Measurements from ENCODE around the gene SLC2A6.

Gene SLC2A6

DNA sequence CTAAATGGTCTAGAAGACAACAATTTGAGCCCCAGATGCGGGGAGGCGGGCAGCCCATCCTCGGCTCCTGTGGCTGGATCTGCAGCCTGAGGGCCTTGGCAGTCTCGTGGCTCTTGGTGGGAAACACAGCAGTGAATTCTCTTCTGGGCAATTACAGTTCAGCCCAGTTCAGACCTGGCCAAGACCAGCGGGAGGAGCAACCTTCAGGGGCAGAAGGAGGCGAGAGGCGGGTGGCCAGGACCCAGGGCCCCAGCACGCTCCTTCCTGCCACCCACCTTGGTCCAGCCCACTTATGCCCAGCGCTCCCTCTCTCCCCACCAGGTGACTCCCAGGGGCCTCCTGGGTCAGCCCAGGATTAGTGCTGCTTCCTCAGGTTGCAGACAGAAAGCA lies 38.1 kb upstream of the SLC2A6 start:
- Mint-ChIP-seq H3K4me1 (peaks cover 50% of the 10 kb centered on the region), H3K4me3 (no peak overlapping the region)

DNA sequence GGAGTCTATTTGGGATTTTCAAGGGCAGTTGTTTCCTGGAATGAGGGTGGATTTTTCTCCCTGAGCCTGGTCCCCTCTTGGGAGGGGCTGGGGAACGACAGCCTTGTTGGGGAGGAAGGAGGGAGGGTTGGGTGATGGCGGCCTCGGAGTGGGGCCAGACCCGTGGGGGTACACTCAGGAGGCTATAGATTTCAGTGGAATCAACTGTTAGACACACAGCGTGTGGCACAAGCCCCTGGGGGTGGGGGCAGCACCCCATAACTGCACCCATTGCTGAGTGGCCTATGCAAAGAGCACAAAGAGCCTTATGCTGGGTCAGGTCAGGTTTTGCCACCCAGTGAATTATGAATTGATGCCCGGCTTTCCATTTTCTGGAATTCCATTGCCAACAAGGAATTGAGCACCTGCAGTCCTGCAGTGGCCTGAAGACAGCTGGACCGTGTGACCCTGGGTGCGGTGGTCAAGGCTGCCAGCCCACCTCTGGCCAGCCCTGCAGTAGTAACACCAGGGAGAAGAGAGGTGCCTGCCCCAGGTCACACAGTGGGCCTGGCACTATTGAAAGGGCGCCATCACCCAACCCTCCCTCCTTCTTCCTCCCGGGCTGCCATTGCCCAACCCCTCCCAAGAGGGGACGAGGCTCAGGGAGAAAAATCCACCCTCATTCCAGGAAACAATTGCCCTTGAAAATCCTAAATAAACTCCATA lies 37.5 kb upstream of the SLC2A6 start:
- H3K4me3 Mint-ChIP-seq, result no peak overlapping the region
- H3K27ac Mint-ChIP-seq, result peak overlapping the region; percentile 55 to 93 (median 93)
- TF ChIP-seq, protein P1, sequence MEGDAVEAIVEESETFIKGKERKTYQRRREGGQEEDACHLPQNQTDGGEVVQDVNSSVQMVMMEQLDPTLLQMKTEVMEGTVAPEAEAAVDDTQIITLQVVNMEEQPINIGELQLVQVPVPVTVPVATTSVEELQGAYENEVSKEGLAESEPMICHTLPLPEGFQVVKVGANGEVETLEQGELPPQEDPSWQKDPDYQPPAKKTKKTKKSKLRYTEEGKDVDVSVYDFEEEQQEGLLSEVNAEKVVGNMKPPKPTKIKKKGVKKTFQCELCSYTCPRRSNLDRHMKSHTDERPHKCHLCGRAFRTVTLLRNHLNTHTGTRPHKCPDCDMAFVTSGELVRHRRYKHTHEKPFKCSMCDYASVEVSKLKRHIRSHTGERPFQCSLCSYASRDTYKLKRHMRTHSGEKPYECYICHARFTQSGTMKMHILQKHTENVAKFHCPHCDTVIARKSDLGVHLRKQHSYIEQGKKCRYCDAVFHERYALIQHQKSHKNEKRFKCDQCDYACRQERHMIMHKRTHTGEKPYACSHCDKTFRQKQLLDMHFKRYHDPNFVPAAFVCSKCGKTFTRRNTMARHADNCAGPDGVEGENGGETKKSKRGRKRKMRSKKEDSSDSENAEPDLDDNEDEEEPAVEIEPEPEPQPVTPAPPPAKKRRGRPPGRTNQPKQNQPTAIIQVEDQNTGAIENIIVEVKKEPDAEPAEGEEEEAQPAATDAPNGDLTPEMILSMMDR (IDR thresholded peaks at IDR 0.05; ENCODE audit: unreplicated experiment in 3 of 3), result no peak
- peaks cover 45% of the 10 kb centered on the region for H3K4me1 Mint-ChIP-seq
- no peaks in the 10 kb centered on the region for H3K27me3 Mint-ChIP-seq (ENCODE audit: low read depth)
- H3K9me3 Mint-ChIP-seq, result no peaks in the 10 kb centered on the region
- H3K36me3 Mint-ChIP-seq (ENCODE audit: low read depth), result no peaks in the 10 kb centered on the region

More for the DNA sequence above, 38.1 kb upstream of the SLC2A6 start:
- TF ChIP-seq, protein P1 (IDR thresholded peaks at IDR 0.05; ENCODE audit: unreplicated experiment in 3 of 3), result no peak
- no peaks in the 10 kb centered on the region for H3K27me3 Mint-ChIP-seq (ENCODE audit: low read depth)
- H3K36me3 Mint-ChIP-seq (ENCODE audit: low read depth), result no peaks in the 10 kb centered on the region
- peak overlapping the region in 1 of 3 experiments; percentile 45 for H3K27ac Mint-ChIP-seq
- H3K9me3 Mint-ChIP-seq, result no peaks in the 10 kb centered on the region

DNA sequence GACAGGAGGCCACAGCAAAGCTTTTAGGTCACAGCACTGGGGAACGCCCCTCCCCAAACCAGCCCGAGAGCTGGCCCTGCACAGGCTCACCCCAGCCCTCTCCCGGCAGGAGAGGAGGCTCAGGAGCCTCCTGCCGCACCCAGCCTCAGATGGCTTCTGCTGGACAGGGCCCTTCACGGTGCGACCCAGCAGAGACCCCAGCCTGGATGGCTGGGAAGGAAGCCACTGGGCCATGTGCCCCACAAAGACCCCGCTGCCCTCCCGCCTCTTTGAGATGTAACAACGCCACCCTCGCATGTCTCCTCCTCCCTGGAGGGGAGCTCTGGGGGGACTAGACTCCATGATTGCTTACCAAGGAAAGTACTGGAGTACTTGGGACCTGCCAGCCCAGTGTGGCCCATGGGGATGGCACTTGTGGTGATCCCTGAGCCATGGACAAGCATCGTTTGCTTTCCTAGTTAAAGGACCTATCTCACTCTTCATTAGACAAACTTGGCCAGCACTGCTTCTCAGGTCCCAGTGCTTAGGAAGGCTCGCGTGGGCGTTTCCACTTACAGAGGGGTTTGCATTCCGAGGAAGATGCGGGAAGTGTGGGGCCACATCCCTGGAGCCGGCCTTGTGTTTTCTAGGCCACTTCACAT lies 36.8 kb upstream of the SLC2A6 start:
- H3K36me3 Mint-ChIP-seq (ENCODE audit: low read depth), result no peaks in the 10 kb centered on the region
- H3K4me3 Mint-ChIP-seq, result peak overlapping the region in 1 of 3 experiments; percentile 40
- H3K27me3 Mint-ChIP-seq (ENCODE audit: low read depth), result no peaks in the 10 kb centered on the region
- H3K4me1 Mint-ChIP-seq, result peaks cover 40% of the 10 kb centered on the region
- no peaks in the 10 kb centered on the region for H3K9me3 Mint-ChIP-seq
- H3K27ac Mint-ChIP-seq, result peak overlapping the region; percentile 55 to 93 (median 93)
- TF ChIP-seq, protein P1 (IDR thresholded peaks at IDR 0.05; ENCODE audit: unreplicated experiment in 3 of 3), result no peak

DNA sequence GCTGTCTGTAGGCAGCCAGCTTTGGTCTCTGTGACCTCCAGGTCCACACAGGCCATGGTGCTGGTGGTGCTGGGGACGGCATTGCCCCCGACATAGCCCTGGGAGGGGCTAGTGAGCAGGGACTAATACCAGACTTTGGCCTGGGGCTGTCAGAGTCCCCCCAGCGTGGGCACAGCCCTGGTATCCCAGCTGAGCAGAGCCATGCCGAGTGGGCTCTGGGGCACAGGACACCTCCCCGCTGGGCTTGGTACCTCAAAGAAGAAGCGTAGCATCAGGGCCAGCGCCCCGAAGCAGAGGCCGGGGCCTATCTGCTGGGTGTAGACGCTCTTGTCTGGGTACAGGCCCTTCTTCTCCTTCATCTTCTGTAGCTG lies 36.3 kb upstream of the SLC2A6 start:
- Mint-ChIP-seq H3K4me3 (no peak overlapping the region), H3K27me3 (ENCODE audit: low read depth) (no peaks in the 10 kb centered on the region), H3K9me3 (no peaks in the 10 kb centered on the region), H3K36me3 (ENCODE audit: low read depth) (no peaks in the 10 kb centered on the region), H3K4me1 (peaks cover 44% of the 10 kb centered on the region), H3K27ac (peak overlapping the region in 1 of 3 experiments; percentile 60)
- TF ChIP-seq, protein P1 (IDR thresholded peaks at IDR 0.05; ENCODE audit: unreplicated experiment in 3 of 3), result no peak

DNA sequence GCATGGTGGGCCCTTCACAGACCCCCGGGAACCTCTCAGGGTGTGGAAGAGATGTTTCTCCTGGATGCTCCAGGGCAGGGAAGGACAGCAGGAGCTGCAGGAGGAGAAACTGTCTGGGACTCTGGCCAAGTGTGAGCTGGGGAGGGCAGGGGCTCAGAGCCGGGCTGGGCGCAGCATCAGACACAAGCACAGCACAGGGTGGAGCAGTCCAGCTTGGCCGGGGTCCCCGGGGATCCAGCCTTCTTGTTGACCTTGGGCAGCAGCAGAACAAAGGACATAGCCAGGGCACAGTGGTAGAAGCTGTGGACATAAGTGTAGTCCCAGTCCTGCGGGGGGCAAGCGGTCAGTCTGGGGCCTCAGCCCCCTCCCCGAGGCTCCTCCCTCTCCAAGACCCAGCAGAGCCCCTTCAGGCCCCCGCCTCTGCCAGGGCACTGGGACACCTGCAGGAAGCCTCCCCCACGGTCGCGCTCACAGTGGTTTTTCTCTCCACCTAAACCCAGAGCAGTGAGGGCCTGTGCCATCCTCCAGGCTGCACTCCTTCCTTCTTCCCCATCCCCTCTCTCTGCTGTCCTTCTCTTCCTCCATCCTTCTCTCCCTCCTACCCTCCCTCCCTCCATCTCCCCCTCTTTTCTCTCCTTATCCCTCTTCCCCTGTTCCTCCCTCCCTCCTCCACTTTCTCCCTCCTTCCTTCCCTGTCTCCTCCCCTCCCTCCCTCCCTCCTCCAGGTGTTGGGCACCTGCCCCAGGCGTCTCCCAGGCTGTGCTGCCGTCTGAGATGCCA lies 35.8 kb upstream of the SLC2A6 start:
- TF ChIP-seq, protein P1 (IDR thresholded peaks at IDR 0.05; ENCODE audit: unreplicated experiment in 3 of 3), result no peak
- no peaks in the 10 kb centered on the region for H3K27me3 Mint-ChIP-seq (ENCODE audit: low read depth)

More for the DNA sequence above, 35.8 kb upstream of the SLC2A6 start:
- Mint-ChIP-seq H3K9me3 (no peaks in the 10 kb centered on the region), H3K36me3 (ENCODE audit: low read depth) (no peaks in the 10 kb centered on the region), H3K27ac (peak overlapping the region in 1 of 3 experiments; percentile 60), H3K4me3 (no peak overlapping the region), H3K4me1 (peaks cover 45% of the 10 kb centered on the region)
